ENCODE measurements around the gene WDR64. TPM values are rescaled to one million over a fixed set of nuclear protein-coding genes. Genes with fewer than 3 reads are reported as not detected.

Gene WDR64
- total RNA-seq, 1 donor, result not detected

DNA sequence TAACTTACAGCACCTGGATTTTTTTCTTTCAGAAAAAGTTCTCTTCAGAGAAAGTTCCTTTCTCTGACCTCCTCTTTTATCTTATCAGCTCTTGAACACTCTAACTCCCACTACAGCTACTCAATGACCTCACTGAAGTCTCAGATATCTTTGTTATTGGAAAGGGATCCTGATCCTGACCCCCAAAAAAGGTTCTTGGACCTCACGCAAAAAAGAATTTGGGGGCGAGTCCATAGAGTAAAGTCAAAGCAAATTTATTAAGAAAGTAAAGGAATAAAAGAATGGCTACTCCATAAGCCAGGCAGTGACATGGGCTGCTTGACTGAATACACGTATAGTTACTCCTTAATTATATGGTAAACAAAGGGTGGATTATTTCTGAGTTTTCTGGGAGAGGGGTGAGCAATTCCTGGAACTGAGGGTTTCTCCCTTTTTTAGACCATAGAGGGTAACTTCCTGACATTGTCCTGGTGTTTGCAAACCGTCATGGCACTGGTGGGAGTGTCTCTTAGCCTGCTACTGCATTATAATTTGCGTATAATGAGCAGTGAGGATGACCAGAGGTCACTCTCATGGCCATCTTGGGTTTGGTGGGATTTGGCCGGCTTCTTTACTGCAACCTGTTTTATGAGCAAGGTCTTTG lies 44.2 kb downstream of the WDR64 start:
- no peak for DNase-seq (ENCODE audit: insufficient read length, low spot score, missing footprints)
- no peak overlapping the region for H3K4me3 ChIP-seq (ENCODE audit: insufficient read depth, low read length)
- no peaks in the 10 kb centered on the region for H4K20me1 ChIP-seq (ENCODE audit: insufficient read depth, low read length)
- no peak overlapping the region for H2AFZ ChIP-seq (ENCODE audit: low read length)
- H3K79me2 ChIP-seq (ENCODE audit: insufficient read depth, low read length), result no peaks in the 10 kb centered on the region
- H3K27me3 ChIP-seq (ENCODE audit: insufficient read depth, low read length), result no peaks in the 10 kb centered on the region
- no peak for TF ChIP-seq CTCF (IDR thresholded peaks at IDR 0.05; ENCODE audit: extremely low read depth, low read depth, low read length)
- no peak overlapping the region for H3K27ac ChIP-seq (ENCODE audit: low read depth, low read length)
- no peak overlapping the region for H3K4me2 ChIP-seq (ENCODE audit: insufficient read depth, low read length)
- no peaks in the 10 kb centered on the region for H3K36me3 ChIP-seq (ENCODE audit: insufficient read depth, low read length)
- H3K4me1 ChIP-seq (ENCODE audit: insufficient read depth, low read length), result peaks cover 7% of the 10 kb centered on the region
- no peaks in the 10 kb centered on the region for H3K9me3 ChIP-seq (ENCODE audit: low read depth, low read length)

- H3K9me3 ChIP-seq (ENCODE audit: low read depth, low read length), result no peaks in the 10 kb centered on the region
- H2AFZ ChIP-seq (ENCODE audit: low read length), result no peak overlapping the region
- no peak for TF ChIP-seq CTCF (IDR thresholded peaks at IDR 0.05; ENCODE audit: extremely low read depth, low read depth, low read length)
- H3K79me2 ChIP-seq (ENCODE audit: insufficient read depth, low read length), result no peaks in the 10 kb centered on the region
- no peaks in the 10 kb centered on the region for H3K36me3 ChIP-seq (ENCODE audit: insufficient read depth, low read length)
- H3K27me3 ChIP-seq (ENCODE audit: insufficient read depth, low read length), result no peaks in the 10 kb centered on the region
- no peaks in the 10 kb centered on the region for H4K20me1 ChIP-seq (ENCODE audit: insufficient read depth, low read length)
- H3K27ac ChIP-seq (ENCODE audit: low read depth, low read length), result no peak overlapping the region
- no peak overlapping the region for H3K4me3 ChIP-seq (ENCODE audit: insufficient read depth, low read length)
- H3K4me2 ChIP-seq (ENCODE audit: insufficient read depth, low read length), result no peak overlapping the region
- no peak for DNase-seq (ENCODE audit: insufficient read length, low spot score, missing footprints)
- H3K4me1 ChIP-seq (ENCODE audit: insufficient read depth, low read length), result peaks cover 8% of the 10 kb centered on the region
Measured at GRCh38 chr1:241696815-241697639, 44.9 kb downstream of the WDR64 start.

DNA sequence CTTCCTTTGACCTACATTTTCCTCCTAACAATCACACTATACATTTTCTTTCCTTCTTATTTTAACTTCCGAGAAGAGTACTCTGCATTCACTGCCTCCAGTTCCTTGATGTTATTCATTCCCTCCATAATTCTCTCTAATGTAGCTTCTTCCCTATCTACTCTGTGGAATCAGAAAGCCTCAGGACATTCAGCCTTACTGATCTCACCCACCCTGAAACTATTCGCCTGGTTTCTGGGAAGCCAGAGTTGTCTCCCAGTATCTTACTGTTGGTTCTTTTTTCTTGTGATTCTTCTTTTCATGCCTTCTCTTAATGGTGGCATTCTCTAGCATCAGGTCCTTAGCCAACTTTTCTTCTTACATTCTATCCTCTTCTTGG lies 45.5 kb downstream of the WDR64 start:
- Histone ChIP-seq H3K36me3 (ENCODE audit: insufficient read depth, low read length) (no peaks in the 10 kb centered on the region), H4K20me1 (ENCODE audit: insufficient read depth, low read length) (no peaks in the 10 kb centered on the region), H3K4me3 (ENCODE audit: insufficient read depth, low read length) (no peak overlapping the region), H2AFZ (ENCODE audit: low read length) (no peak overlapping the region), H3K4me1 (ENCODE audit: insufficient read depth, low read length) (peaks cover 14% of the 10 kb centered on the region), H3K4me2 (ENCODE audit: insufficient read depth, low read length) (no peak overlapping the region), H3K27ac (ENCODE audit: low read depth, low read length) (no peak overlapping the region), H3K9me3 (ENCODE audit: low read depth, low read length) (no peaks in the 10 kb centered on the region), H3K27me3 (ENCODE audit: insufficient read depth, low read length) (no peaks in the 10 kb centered on the region), H3K79me2 (ENCODE audit: insufficient read depth, low read length) (no peaks in the 10 kb centered on the region)
- no peak for TF ChIP-seq CTCF (IDR thresholded peaks at IDR 0.05; ENCODE audit: extremely low read depth, low read depth, low read length)
- no peak for DNase-seq (ENCODE audit: insufficient read length, low spot score, missing footprints)

GRCh38 chr1:241698177-241698576 lies 46.1 kb downstream of the WDR64 start:
- Histone ChIP-seq H3K79me2 (ENCODE audit: insufficient read depth, low read length) (no peaks in the 10 kb centered on the region), H3K4me2 (ENCODE audit: insufficient read depth, low read length) (no peak overlapping the region), H2AFZ (ENCODE audit: low read length) (no peak overlapping the region), H3K9me3 (ENCODE audit: low read depth, low read length) (no peaks in the 10 kb centered on the region), H3K27me3 (ENCODE audit: insufficient read depth, low read length) (no peaks in the 10 kb centered on the region), H4K20me1 (ENCODE audit: insufficient read depth, low read length) (no peaks in the 10 kb centered on the region), H3K36me3 (ENCODE audit: insufficient read depth, low read length) (no peaks in the 10 kb centered on the region), H3K4me3 (ENCODE audit: insufficient read depth, low read length) (no peak overlapping the region), H3K27ac (ENCODE audit: low read depth, low read length) (no peak overlapping the region), H3K4me1 (ENCODE audit: insufficient read depth, low read length) (peaks cover 20% of the 10 kb centered on the region)
- no peak for DNase-seq (ENCODE audit: insufficient read length, low spot score, missing footprints)
- no peak for TF ChIP-seq CTCF (IDR thresholded peaks at IDR 0.05; ENCODE audit: extremely low read depth, low read depth, low read length)
